ENCODE data around the gene CYBC1. TPM values are rescaled to one million over a fixed set of nuclear protein-coding genes. Genes with fewer than 3 reads are reported as not detected.

Gene CYBC1
- total and polyA plus RNA-seq, 9 of the 15 experiments (the other 6 are each of a cell fraction or from before 2014, with no cell fraction given), result 1.3 to 71.8 (median 49.9) TPM

DNA sequence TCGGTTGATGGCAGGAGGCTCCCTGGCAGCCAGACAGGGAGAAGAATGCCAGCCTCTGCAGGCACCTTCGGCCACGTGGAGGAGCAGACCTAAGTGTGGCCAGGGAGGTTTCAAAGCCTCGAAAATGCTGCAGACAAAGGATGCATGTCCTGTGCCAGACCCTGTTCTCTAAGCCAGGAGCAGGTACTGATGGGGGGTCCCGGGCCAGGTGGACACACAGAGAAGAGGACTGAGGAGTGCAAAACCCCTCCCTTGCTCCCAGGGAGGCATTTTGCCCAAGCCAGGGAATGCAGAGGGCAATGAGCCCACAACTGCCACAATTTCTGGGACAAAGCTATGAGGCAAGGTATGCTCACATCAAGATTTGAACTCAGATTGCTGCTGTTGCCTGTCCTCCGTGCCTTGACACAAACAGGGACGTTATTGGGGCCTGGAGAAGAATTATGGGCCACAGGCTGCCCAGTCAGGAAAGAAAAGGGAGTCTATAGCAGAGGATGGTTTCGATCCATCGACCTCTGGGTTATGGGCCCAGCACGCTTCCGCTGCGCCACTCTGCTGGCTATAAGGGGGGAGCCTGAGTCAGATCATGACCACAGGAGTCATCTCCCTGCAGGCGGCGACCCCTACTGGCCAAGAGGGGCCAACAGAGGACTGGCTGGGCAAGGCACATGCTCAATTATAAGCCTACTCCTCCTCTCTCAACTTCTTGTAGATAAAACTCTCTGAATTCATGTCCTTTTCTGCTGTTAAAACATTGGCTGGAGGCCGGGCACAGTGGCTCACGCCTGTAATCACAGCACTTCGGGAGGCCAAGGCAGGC is 43.9 kb upstream of the CYBC1 start (continued):
- TF ChIP-seq, protein P1, sequence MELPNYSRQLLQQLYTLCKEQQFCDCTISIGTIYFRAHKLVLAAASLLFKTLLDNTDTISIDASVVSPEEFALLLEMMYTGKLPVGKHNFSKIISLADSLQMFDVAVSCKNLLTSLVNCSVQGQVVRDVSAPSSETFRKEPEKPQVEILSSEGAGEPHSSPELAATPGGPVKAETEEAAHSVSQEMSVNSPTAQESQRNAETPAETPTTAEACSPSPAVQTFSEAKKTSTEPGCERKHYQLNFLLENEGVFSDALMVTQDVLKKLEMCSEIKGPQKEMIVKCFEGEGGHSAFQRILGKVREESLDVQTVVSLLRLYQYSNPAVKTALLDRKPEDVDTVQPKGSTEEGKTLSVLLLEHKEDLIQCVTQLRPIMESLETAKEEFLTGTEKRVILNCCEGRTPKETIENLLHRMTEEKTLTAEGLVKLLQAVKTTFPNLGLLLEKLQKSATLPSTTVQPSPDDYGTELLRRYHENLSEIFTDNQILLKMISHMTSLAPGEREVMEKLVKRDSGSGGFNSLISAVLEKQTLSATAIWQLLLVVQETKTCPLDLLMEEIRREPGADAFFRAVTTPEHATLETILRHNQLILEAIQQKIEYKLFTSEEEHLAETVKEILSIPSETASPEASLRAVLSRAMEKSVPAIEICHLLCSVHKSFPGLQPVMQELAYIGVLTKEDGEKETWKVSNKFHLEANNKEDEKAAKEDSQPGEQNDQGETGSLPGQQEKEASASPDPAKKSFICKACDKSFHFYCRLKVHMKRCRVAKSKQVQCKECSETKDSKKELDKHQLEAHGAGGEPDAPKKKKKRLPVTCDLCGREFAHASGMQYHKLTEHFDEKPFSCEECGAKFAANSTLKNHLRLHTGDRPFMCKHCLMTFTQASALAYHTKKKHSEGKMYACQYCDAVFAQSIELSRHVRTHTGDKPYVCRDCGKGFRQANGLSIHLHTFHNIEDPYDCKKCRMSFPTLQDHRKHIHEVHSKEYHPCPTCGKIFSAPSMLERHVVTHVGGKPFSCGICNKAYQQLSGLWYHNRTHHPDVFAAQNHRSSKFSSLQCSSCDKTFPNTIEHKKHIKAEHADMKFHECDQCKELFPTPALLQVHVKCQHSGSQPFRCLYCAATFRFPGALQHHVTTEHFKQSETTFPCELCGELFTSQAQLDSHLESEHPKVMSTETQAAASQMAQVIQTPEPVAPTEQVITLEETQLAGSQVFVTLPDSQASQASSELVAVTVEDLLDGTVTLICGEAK (IDR thresholded peaks at IDR 0.05), result peak; percentile 93
- TF ChIP-seq, protein P1 (CRISPR knock-in tag; IDR thresholded peaks at IDR 0.05), result no peak
- no peak for TF ChIP-seq HDGF (IDR thresholded peaks at IDR 0.05)
- TF ChIP-seq SMAD2 (IDR thresholded peaks at IDR 0.05; ENCODE audit: low read depth, low read length), result no peak
- TF ChIP-seq RHOXF2B (CRISPR knock-in tag; conservative IDR thresholded peaks at IDR 0.05), result no peak
- peak; percentile 51 for TF ChIP-seq HNRNPLL (IDR thresholded peaks at IDR 0.05; ENCODE audit: low read depth, low read length, poor library complexity, severe bottlenecking)
- TF ChIP-seq MYBL2 (IDR thresholded peaks at IDR 0.05; ENCODE audit: low read depth), result no peak
- TF ChIP-seq MYBL2 (CRISPR knock-in tag; IDR thresholded peaks at IDR 0.05; ENCODE audit: borderline replicate concordance), result no peak
- no peak for TF ChIP-seq PHB (CRISPR knock-in tag; IDR thresholded peaks at IDR 0.05)
- TF ChIP-seq RBM17 (IDR thresholded peaks at IDR 0.05; ENCODE audit: borderline replicate concordance, low read depth, low read length), result no peak
- TF ChIP-seq GABPB1 (CRISPR knock-in tag; IDR thresholded peaks at IDR 0.05), result peak; percentile 74
- TF ChIP-seq XRCC3 (IDR thresholded peaks at IDR 0.05), result no peak
- TF ChIP-seq, protein P2, sequence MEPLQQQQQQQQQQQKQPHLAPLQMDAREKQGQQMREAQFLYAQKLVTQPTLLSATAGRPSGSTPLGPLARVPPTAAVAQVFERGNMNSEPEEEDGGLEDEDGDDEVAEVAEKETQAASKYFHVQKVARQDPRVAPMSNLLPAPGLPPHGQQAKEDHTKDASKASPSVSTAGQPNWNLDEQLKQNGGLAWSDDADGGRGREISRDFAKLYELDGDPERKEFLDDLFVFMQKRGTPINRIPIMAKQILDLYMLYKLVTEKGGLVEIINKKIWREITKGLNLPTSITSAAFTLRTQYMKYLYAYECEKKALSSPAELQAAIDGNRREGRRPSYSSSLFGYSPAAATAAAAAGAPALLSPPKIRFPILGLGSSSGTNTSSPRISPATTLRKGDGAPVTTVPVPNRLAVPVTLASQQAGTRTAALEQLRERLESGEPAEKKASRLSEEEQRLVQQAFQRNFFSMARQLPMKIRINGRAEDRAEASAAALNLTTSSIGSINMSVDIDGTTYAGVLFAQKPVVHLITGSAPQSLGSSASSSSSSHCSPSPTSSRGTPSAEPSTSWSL (CRISPR knock-in tag; IDR thresholded peaks at IDR 0.05; ENCODE audit: borderline replicate concordance), result no peak
- TF ChIP-seq ZNF583 (CRISPR knock-in tag; IDR thresholded peaks at IDR 0.05), result 0 out of 2 replicates have a peak, but pooled peaks have one; percentile 45
- no peak for TF ChIP-seq NR2F6 (CRISPR knock-in tag; IDR thresholded peaks at IDR 0.05)
- TF ChIP-seq MYNN (IDR thresholded peaks at IDR 0.05), result peak; percentile 89
- TF ChIP-seq MYNN (CRISPR knock-in tag; IDR thresholded peaks at IDR 0.05), result no peak
- TF ChIP-seq RCOR1 (IDR thresholded peaks at IDR 0.05; ENCODE audit: borderline replicate concordance in 1 of 2, low read depth in 2 of 2, low read length in 2 of 2), result peak in 1 of 2 experiments; percentile 78; a peak in 3 of 4 replicates
- TF ChIP-seq, protein P3, sequence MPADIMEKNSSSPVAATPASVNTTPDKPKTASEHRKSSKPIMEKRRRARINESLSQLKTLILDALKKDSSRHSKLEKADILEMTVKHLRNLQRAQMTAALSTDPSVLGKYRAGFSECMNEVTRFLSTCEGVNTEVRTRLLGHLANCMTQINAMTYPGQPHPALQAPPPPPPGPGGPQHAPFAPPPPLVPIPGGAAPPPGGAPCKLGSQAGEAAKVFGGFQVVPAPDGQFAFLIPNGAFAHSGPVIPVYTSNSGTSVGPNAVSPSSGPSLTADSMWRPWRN (IDR thresholded peaks at IDR 0.05; ENCODE audit: low read depth), result no peak

Data from K562 (cell line).